Ramos (cell line): ENCODE data around the gene SLC25A5.
"Not testable (repeated sequence)": the region's sequence is repeated elsewhere in the genome, so short reads cannot be mapped to it uniquely, and the experiment has no call there.

ENCODE experiments used
- in situ Hi-C: fragments of 300-500 bp; cut with MboI; formaldehyde crosslinking; loops from one replicate; pipeline ENCODE4 v1.14.3; 2022; ENCODE audit warnings: low sequenced_read_pairs; ENCODE audit not compliant: unreplicated experiment

Gene SLC25A5

DNA sequence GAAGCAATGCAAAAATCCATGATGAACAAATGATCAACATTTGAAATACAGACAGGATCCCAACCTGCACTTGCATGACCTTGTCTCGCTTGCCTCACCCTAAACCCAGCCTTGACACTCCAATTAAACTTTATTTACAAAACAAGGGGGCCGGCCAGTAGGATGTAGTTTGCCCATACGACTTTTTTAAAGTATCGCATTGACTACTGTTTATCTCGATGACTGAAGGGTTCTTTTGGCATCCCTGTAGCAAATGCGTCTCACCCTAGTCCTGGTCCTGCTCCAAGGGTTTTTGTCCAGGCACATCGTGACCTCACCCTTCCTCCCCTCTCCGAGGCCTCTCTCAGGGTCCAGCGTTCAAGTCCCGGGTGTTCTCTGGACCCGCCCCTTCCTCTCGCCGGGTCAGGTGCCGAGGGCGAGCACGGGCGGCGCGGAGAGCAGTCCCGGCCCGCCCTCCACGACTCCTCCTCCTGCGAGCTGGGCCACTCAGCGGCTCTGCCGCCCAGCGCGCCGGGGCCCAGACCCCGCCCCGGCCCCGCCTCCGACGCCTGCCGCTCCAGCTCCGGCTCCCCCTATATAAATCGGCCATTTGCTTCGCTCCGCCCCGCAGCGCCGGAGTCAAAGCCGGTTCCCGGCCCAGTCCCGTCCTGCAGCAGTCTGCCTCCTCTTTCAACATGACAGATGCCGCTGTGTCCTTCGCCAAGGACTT is at the start of gene SLC25A5:
Gene SLC25A5, plus strand, starts transcription at position 603 of the 709 bp plus-strand sequence. Its CDS starts 72 bp downstream, at position 675.
- in situ Hi-C loops: no loop called here

DNA sequence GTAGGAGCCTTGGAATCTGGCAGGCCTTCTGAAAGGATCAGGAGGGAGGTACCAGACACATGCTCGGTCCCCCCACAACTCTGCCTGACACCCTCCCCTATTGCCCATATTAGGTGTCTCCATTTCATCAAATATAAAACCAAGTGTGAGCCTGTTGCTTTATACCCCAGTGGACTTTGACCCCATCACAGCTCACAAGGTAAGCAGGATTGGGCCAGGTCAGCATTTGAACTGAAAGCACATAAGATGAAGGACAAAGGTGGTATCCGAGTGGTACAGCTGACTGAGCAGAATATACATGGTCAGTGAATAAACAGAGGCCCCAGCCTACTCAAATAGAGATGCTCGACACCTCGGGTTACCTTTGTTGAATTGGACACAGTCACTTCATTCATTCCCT is 49.1 kb upstream of the SLC25A5 start:
- in situ Hi-C loops: no loop called here

GRCh38 chrX:119419898-119420297 is 48.3 kb upstream of the SLC25A5 start:
- in situ Hi-C loops: no loop called here

DNA sequence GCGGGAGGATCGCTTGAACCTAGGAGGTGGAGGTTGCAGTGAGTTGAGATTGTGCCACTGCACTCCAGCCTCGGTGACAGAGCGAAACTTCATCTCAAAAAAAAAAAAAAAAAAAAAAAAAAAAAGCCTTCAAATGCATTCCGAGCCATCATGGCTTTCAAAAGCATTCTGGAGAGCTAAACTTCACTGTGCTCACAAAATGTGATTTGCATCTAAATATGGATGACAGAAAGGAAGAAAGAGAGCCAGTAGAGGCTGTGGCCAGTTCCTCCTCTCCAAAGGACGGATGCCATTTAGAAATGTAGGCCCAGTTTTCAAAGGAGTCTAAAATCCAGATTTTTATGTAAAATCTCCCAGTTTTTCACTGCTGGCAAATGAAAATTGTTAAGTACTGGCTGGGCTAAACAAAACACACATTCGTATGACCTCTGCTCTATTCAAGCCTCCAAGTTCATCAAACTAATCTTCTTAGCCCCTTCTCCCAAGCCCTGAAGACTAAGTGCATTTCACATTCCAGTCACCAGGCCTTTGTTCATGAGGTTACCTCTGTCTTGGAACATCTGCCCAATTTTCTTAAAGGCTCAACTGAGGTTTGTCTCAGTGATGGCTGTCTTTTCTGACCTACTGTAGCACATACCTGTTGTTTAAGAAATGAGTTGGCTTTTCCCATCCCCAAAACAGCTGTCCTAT is 47.1 kb upstream of the SLC25A5 start:
- in situ Hi-C loops: no loop called here

DNA sequence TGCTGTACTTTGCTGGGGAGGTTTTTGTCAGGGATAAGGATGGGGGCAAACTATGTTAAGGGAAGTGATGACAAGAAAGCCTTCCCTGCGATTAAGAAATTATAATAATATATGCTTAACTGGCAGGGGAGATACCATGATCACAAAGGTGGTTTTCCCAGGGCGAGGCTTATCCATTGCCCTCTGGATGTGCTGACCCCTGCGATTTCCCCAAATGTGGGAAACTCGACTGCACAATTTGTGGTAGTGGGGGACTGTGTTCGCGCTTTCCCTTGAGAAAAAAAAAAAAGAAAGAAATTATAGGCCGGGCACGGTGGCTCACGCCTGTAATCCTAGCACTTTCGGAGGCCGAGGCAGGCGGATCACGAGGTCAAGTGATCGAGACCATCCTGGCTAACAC is 44.6 kb upstream of the SLC25A5 start:
- in situ Hi-C loops: no loop called here

- in situ Hi-C loops: no loop called here
Measured at GRCh38 chrX:119424999-119425398, 43.2 kb upstream of the SLC25A5 start.

- in situ Hi-C loops: no loop called here
Measured at GRCh38 chrX:119427024-119427794, 41.0 kb upstream of the SLC25A5 start.

GRCh38 chrX:119427795-119428185 is 40.5 kb upstream of the SLC25A5 start:
- in situ Hi-C loops: no loop called here

- in situ Hi-C loops: no loop called here
Measured at GRCh38 chrX:119429471-119429870, 38.8 kb upstream of the SLC25A5 start.

GRCh38 chrX:119441295-119441694 is 26.9 kb upstream of the SLC25A5 start:
- in situ Hi-C loops: not testable (repeated sequence)

DNA sequence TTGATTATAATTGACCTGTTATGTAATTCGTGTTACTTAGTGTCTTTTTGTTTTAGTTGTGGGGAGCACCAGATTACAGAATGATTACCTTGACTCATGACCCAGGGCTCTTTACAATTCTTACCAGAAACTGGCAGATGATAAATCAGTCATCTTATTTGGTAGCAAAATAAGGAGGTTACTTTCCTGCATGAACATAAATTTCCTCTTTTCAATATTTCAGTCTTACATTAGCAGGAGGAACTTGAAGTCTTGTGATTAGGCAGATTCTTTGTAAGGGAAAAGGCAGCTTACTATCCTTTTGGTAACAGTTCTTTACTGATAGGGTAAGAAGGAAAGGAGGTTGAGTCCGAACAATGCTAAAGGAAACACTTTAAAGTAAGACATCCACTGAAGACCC is 26.0 kb upstream of the SLC25A5 start:
- in situ Hi-C loops: no loop called here

DNA sequence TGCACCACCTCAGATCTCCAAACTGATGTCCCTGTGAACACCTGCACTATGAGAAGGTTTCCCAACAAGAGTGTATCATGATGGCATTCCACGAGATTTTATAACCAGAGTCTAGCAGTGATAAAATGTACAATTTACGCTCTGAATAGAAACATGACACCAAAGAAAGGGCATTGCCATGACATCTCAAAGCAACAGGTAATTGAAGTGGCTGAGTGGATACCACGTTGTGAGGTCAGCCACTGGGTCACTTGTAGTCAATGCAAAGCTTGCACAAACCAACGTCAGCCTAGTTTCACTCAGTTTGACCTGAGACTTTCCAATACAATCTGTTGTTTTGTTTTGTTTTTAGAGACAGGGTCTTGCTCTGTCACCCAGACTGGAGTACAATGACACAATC is 15.0 kb upstream of the SLC25A5 start:
- in situ Hi-C loops: no loop called here

- in situ Hi-C loops: no loop called here
Measured at GRCh38 chrX:119455264-119455663, 13.0 kb upstream of the SLC25A5 start.

GRCh38 chrX:119459181-119459580 is 9.1 kb upstream of the SLC25A5 start:
- in situ Hi-C loops: no loop called here

DNA sequence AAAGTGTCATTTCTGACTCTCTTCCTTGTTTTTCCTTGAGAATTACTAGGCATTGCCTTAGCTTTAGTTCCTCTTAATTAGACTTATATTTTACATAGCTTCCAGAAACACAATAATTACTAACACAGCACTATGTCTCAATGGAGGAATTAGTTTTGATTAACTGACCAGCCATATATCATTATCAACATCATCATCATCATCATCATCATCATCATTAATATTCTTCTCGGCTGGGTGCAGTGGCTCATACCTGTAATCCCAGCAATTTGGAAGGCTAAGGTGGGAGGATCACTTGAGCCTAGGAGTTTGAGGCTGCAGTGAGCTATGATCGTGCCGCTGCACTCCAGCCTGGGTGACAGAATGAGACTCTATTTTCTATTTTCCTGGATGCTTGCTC is 2.7 kb upstream of the SLC25A5 start:
- in situ Hi-C loops: no loop called here

DNA sequence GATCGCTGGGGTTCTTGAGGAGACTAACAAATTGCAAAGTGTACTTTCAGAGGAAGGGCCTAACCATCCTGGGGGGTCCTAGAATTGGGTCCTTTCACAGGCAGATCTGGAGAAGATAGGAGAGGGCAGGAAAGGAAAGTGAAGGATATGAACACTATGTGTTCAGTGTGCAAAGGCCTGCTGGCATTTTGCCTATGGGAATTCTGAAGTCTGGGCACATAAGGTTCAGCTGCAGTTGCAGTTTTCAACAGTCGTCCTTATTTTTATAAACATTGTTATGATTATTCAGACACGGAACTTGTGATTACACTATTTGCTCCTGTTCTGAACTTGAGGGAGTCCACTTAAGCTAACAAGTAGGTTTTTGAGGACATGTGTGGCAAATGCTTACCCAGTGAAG is 1.3 kb upstream of the SLC25A5 start:
- in situ Hi-C loops: no loop called here

- in situ Hi-C loops: no loop called here
Measured at GRCh38 chrX:119467433-119467832, 811 bp upstream of the SLC25A5 start.

DNA sequence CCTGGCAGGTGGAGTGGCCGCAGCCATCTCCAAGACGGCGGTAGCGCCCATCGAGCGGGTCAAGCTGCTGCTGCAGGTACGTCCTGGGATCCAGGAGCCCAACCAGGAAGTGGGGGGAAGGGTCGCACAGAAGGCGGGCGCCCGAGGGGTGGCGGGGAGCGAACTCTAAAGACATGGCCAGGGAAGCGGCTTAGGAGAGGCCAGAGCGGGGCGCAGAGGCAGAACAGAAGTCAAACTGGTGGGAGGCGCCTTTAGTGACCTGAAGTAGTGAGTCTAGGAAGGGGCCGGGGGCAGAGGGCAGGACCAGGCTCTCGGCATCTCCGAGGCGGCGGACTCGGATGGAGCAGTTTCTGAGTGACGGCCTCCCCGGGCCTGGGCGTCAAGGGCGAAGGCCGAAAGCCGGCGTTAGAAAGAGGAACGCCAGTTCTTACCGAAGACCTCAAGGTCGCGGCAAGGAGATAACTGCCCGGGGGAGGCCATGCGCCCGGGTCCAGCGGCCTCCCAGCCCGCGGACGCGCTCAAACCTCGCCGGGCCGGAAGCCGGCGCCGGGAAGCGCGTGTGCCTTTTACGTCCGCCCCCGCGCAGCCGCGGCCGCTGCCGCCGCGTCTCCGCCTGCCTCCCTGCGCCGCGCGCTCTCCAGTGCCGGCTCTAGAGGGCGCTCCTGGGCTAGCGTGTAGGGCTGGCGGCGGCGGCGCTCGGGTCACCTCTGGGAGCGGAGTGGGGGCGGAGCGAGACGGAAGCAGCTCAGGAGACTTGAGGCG is 488 bp downstream of the SLC25A5 start:
- in situ Hi-C loops: no loop called here

DNA sequence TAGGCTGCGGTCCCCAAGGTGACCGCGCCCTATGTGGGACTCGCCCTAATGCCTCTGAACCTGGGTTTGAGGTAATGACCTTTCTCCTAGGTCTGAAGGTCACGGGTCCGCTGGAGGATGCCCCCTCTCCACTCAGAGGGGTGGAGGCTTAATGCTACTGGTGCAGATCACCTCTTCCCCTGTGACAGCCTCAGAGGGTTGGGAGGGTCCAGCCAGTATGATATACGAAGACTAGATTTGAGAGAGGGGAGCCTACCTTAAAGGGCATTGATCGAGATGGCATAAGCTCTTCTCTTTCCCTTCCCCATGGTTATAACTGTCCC is 1.0 kb downstream of the SLC25A5 start:
- in situ Hi-C loops: no loop called here

- in situ Hi-C loops: no loop called here
Measured at GRCh38 chrX:119474615-119475388, 6.6 kb downstream of the SLC25A5 start.
